Measurements from ENCODE around the gene KSR2. TPM values are rescaled to one million over a fixed set of nuclear protein-coding genes. Genes with fewer than 3 reads are reported as not detected.

Gene KSR2
- total RNA-seq, 1 donor from 2014 or later, result not detected

DNA sequence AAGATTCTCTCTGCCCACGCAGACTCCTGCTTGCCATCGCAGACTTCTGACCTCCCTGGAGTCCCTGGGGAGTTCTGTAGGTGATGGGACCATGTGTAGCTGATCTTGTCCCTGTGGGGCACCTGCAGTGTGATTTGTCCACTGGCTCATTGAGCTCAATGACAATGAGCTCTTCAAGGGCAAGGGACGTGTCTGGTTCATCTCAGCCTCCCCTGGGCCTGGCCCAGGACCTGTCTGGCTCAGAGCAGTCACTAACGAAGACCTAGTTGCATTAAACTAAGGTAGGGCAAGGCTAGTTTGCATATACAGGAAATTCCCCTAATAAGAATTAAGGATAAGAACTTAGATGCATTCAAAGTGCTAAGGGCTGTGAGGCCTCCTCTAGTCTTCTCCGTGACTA, 361.8 kb downstream of the KSR2 start:
- no peak for TF ChIP-seq CTCF (IDR thresholded peaks at IDR 0.05)
- H3K4me3 Mint-ChIP-seq (ENCODE audit: unreplicated experiment), result no peak overlapping the region
- H3K36me3 Mint-ChIP-seq (ENCODE audit: low read depth), result no peaks in the 10 kb centered on the region
- H3K9me3 Mint-ChIP-seq (ENCODE audit: low read depth), result no peaks in the 10 kb centered on the region
- H3K27ac Mint-ChIP-seq (ENCODE audit: unreplicated experiment), result no peak overlapping the region
- H3K4me1 Mint-ChIP-seq (ENCODE audit: low read depth), result peaks cover 12% of the 10 kb centered on the region
- H3K27me3 Mint-ChIP-seq (ENCODE audit: low read depth), result peaks cover 11% of the 10 kb centered on the region
- DNase-seq (ENCODE audit: low spot score), result no peak

DNA sequence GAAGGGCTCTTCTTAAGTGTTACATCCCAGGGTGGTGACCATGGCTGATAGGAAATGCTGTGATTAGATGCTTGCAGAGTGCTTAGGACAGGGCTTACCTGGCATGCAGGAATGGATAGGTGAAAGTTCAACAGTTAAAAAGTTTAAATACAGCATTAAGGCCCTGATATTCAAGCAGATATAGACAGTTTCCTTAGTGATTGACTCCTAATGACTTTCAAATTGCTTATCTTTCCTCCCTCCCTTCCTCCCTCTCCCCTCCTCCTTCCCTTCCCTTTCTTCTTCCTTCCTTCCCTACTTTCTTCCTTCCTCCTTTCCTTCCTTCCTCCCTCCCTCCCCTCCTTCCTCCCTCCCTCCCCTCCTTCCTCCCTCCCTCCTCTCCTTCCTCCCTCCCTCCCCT, 362.8 kb downstream of the KSR2 start:
- no peak overlapping the region for H3K4me3 Mint-ChIP-seq (ENCODE audit: unreplicated experiment)
- H3K36me3 Mint-ChIP-seq (ENCODE audit: low read depth), result no peaks in the 10 kb centered on the region
- no peak overlapping the region for H3K27ac Mint-ChIP-seq (ENCODE audit: unreplicated experiment)
- no peak for TF ChIP-seq CTCF (IDR thresholded peaks at IDR 0.05)
- peaks cover 6% of the 10 kb centered on the region for H3K27me3 Mint-ChIP-seq (ENCODE audit: low read depth)
- H3K4me1 Mint-ChIP-seq (ENCODE audit: low read depth), result peaks cover 12% of the 10 kb centered on the region
- no peaks in the 10 kb centered on the region for H3K9me3 Mint-ChIP-seq (ENCODE audit: low read depth)
- no peak for DNase-seq (ENCODE audit: low spot score)

GRCh38 chr12:117603316-117604113, 365.3 kb downstream of the KSR2 start:
- no peak overlapping the region for H3K27ac Mint-ChIP-seq (ENCODE audit: unreplicated experiment)
- H3K4me1 Mint-ChIP-seq (ENCODE audit: low read depth), result peaks cover 12% of the 10 kb centered on the region
- no peak for DNase-seq (ENCODE audit: low spot score)
- H3K9me3 Mint-ChIP-seq (ENCODE audit: low read depth), result no peaks in the 10 kb centered on the region
- no peak overlapping the region for H3K4me3 Mint-ChIP-seq (ENCODE audit: unreplicated experiment)
- H3K36me3 Mint-ChIP-seq (ENCODE audit: low read depth), result no peaks in the 10 kb centered on the region
- TF ChIP-seq CTCF (IDR thresholded peaks at IDR 0.05), result peak; percentile 19
- peaks cover 6% of the 10 kb centered on the region for H3K27me3 Mint-ChIP-seq (ENCODE audit: low read depth)

- peaks cover 12% of the 10 kb centered on the region for H3K4me1 Mint-ChIP-seq (ENCODE audit: low read depth)
- no peak for TF ChIP-seq CTCF (IDR thresholded peaks at IDR 0.05)
- no peaks in the 10 kb centered on the region for H3K27me3 Mint-ChIP-seq (ENCODE audit: low read depth)
- no peak overlapping the region for H3K4me3 Mint-ChIP-seq (ENCODE audit: unreplicated experiment)
- no peaks in the 10 kb centered on the region for H3K36me3 Mint-ChIP-seq (ENCODE audit: low read depth)
- no peak overlapping the region for H3K27ac Mint-ChIP-seq (ENCODE audit: unreplicated experiment)
- no peaks in the 10 kb centered on the region for H3K9me3 Mint-ChIP-seq (ENCODE audit: low read depth)
- no peak for DNase-seq (ENCODE audit: low spot score)
Measured at GRCh38 chr12:117599849-117600248, 368.9 kb downstream of the KSR2 start.

DNA sequence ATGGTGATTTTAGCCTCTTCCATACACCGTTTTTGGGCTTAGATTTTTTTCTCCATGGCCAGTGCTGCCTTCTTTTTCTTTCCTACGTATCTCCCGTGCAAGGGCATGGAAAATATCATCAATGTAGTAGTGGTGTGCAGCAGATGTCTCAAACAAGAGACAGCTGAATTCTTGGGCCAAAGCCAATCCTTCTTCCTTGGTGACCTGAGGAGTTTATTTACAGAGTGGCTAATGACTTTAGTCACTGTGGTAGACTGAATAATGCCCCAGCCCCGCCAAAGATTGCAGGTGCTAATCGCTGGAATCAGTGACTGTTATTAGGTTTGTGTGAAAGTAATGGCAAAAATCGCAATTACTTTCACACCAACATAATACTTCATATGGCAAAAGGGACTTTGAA, 371.8 kb downstream of the KSR2 start:
- no peak overlapping the region for H3K4me3 Mint-ChIP-seq (ENCODE audit: unreplicated experiment)

More for the DNA sequence above, 371.8 kb downstream of the KSR2 start:
- no peak for DNase-seq (ENCODE audit: low spot score)
- Mint-ChIP-seq H3K27ac (ENCODE audit: unreplicated experiment) (no peak overlapping the region), H3K27me3 (ENCODE audit: low read depth) (peaks cover 6% of the 10 kb centered on the region), H3K36me3 (ENCODE audit: low read depth) (no peaks in the 10 kb centered on the region), H3K9me3 (ENCODE audit: low read depth) (no peaks in the 10 kb centered on the region), H3K4me1 (ENCODE audit: low read depth) (no peaks in the 10 kb centered on the region)
- TF ChIP-seq CTCF (IDR thresholded peaks at IDR 0.05), result no peak
